Upper lobe of right lung (tissue), 1 donor: ENCODE measurements around the gene USP20. TPM values are rescaled to one million over a fixed set of nuclear protein-coding genes. Genes with fewer than 3 reads are reported as not detected.

Source experiments
- ATAC-seq: fragments of 200-7000 bp; cut with Tn5 transposase; one replicate; pipeline ENCODE4 v1.9.1; 2020; ENCODE audit warnings: mild to moderate bottlenecking, moderate library complexity
- DNase-seq: peaks from one replicate; pipeline ENCODE4 v3.0.0-alpha.2; 2020
- H3K27ac ChIP-seq: fragments of 200-600 bp; one replicate; pipeline ENCODE4 v1.8.0; 2022
- H3K27me3 ChIP-seq: fragments of 200-600 bp; one replicate; pipeline ENCODE4 v1.8.0; 2022; ENCODE audit warnings: mild to moderate bottlenecking
- H3K36me3 ChIP-seq: fragments of 200-600 bp; one replicate; pipeline ENCODE4 v1.8.0; 2022
- H3K4me1 ChIP-seq: fragments of 200-600 bp; one replicate; pipeline ENCODE4 v1.8.0; 2022
- H3K4me3 ChIP-seq: fragments of 200-600 bp; one replicate; pipeline ENCODE4 v1.8.0; 2022; ENCODE audit warnings: mild to moderate bottlenecking
- H3K9me3 ChIP-seq: fragments of 200-600 bp; one replicate; pipeline ENCODE4 v1.8.0; 2022
- intact Hi-C: fragments of 100-400 bp; cut with DNase I; formaldehyde crosslinking; loops from one replicate; pipeline ENCODE4 v1.11.0; 2022
- total RNA-seq: library from RNA; stranded (reverse); fragmentation: NEBNext Ultra II Directional; extraction: Animal tissue kit (Norgen Biotek cat#: 25700); gene quantifications from one replicate; pipeline ENCODE4 v1.2.1, GENCODE V29; 2021
- TF ChIP-seq, protein P1 (sequence below): fragments of 200-600 bp; IDR thresholded peaks from one replicate; pipeline ENCODE4 v1.8.0; 2022; ENCODE audit warnings: antibody characterized with exemption
- donor health status: DM: no; HTN: yes; CAD: no; lungs with severe emphysema.

The USP20 gene
- total RNA-seq, 1 donor from 2014 or later = 21.4 TPM

GRCh38 chr9:129814432-129815223, 20.6 kb upstream of the USP20 start:
- ATAC-seq (peak; percentile 30), DNase-seq (peak; percentile 39)
- intact Hi-C loops = no loop called here
- TF ChIP-seq, protein P1, sequence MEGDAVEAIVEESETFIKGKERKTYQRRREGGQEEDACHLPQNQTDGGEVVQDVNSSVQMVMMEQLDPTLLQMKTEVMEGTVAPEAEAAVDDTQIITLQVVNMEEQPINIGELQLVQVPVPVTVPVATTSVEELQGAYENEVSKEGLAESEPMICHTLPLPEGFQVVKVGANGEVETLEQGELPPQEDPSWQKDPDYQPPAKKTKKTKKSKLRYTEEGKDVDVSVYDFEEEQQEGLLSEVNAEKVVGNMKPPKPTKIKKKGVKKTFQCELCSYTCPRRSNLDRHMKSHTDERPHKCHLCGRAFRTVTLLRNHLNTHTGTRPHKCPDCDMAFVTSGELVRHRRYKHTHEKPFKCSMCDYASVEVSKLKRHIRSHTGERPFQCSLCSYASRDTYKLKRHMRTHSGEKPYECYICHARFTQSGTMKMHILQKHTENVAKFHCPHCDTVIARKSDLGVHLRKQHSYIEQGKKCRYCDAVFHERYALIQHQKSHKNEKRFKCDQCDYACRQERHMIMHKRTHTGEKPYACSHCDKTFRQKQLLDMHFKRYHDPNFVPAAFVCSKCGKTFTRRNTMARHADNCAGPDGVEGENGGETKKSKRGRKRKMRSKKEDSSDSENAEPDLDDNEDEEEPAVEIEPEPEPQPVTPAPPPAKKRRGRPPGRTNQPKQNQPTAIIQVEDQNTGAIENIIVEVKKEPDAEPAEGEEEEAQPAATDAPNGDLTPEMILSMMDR = no peak
- H3K27me3 ChIP-seq = no peaks in the 10 kb centered on the region
- H3K27ac ChIP-seq = no peak overlapping the region
- H3K36me3 ChIP-seq = peaks cover 79% of the 10 kb centered on the region
- H3K4me3 ChIP-seq = no peak overlapping the region
- no peaks in the 10 kb centered on the region for H3K9me3 ChIP-seq
- H3K4me1 ChIP-seq = no peaks in the 10 kb centered on the region

DNA sequence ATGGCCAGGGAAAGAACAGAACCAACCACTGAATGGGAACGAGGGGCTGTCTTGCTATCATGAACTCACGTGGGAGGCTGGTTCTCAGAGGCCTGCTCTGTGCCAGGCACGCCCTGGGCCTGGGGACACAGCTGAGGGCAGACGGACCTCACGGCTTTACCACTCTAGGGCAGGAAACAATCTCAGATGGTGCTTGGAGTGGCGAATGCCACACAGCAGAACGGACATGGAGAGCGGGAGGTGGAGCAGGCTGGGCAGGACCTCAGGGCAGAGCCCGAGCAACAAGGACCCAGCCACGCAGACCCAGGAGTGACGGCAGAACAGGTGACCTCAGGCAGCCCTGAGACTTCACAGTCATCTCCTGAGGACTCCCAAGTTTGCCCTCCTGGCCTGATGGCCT, 20.0 kb upstream of the USP20 start:
- Histone ChIP-seq H3K4me1 (no peaks in the 10 kb centered on the region), H3K36me3 (peaks cover 79% of the 10 kb centered on the region), H3K27ac (no peak overlapping the region), H3K27me3 (no peaks in the 10 kb centered on the region), H3K4me3 (no peak overlapping the region), H3K9me3 (no peaks in the 10 kb centered on the region)
- intact Hi-C loops = no loop called here
- DNase-seq (no peak), ATAC-seq (no peak)
- TF ChIP-seq, protein P1 = no peak

- no peak overlapping the region for H3K4me3 ChIP-seq
- no peaks in the 10 kb centered on the region for H3K4me1 ChIP-seq
- TF ChIP-seq, protein P1 = no peak
- peaks cover 82% of the 10 kb centered on the region for H3K36me3 ChIP-seq
- H3K27me3 ChIP-seq = no peaks in the 10 kb centered on the region
- DNase-seq (peak; percentile 77), ATAC-seq (peak; percentile 83)
- intact Hi-C loops = no loop called here
- H3K9me3 ChIP-seq = no peaks in the 10 kb centered on the region
- H3K27ac ChIP-seq = no peak overlapping the region
These were observed 18.5 kb upstream of the USP20 start for GRCh38 chr9:129816501-129817435.

DNA sequence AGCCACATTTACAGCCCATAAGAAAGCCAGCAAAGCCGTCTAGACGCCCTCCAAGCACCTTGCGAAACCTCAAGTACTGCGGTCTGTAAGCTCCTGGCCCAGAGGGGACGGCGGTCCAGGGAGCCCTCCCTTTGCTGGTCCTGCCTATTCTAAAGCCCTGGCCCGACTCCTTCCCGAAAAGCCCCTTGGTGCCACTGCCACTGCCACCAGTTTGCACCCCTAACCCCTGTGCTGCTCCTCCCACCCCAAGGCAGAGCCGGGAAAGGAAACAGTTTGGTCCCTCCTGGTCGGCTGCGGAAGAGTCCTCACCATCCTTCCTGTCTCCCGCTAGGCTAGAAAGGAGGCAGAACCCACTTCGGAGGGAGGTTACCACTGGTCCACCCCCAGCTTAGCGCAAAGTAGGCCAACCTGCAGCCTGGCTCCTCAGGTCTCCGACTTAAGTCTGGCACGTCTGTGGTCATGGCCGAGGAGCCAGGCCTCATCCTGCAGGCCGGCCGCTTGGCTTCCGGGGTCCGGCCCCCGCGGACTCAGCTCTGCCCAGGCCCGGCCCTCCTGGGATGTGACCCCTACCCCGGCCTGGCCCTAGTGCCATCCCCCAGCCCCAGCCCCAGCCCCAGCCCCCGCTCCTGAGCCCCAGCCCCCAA, 12.2 kb upstream of the USP20 start:
- peak; percentile 72 for DNase-seq
- Histone ChIP-seq H3K4me3 (peak overlapping the region; percentile 70), H3K9me3 (no peaks in the 10 kb centered on the region), H3K36me3 (peaks cover 56% of the 10 kb centered on the region), H3K4me1 (peaks cover 5% of the 10 kb centered on the region), H3K27me3 (no peaks in the 10 kb centered on the region), H3K27ac (peak overlapping the region; percentile 76)
- TF ChIP-seq, protein P1 = no peak
- intact Hi-C loops = no loop called here
- peak; percentile 57 for ATAC-seq

DNA sequence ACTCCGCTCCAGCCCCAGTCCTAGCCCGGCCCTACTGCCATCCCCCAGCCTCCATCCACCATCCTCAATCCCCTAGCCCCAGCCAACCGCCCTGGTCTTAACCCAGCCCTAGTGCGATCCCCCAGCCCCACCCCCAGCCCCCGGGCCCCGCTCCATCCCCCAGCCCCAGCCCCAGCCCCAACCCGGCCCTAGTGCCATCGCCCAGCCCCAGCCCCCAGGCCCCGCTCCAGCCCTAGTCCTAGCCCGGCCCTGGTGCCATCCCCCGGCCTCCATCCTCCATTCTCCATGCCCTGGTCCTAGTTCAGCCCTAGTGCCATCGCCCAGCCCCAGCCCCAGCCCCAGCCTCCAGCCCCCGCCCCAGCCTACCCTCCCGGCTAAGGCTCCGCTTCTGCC, 11.7 kb upstream of the USP20 start:
- H3K9me3 ChIP-seq = no peaks in the 10 kb centered on the region
- ATAC-seq = peak; percentile 32
- intact Hi-C loops = no loop called here
- H3K27ac ChIP-seq = peak overlapping the region; percentile 76
- no peak for DNase-seq
- peaks cover 56% of the 10 kb centered on the region for H3K36me3 ChIP-seq
- TF ChIP-seq, protein P1 = no peak
- H3K4me3 ChIP-seq = peak overlapping the region; percentile 70
- peaks cover 5% of the 10 kb centered on the region for H3K4me1 ChIP-seq
- no peaks in the 10 kb centered on the region for H3K27me3 ChIP-seq
